Panc1 (cell line): ENCODE measurements around the gene ATP6V1G1.

Source experiments
- POLR2AphosphoS5 ChIP-seq: IDR thresholded peaks from 2 replicates; pipeline ENCODE4 v1.6.1; 2012; ENCODE audit warnings: mild to moderate bottlenecking, low read depth, low read length, moderate library complexity
- TCF7L2 ChIP-seq: IDR thresholded peaks from 2 replicates; pipeline ENCODE4 v1.6.1; 2011; ENCODE audit warnings: mild to moderate bottlenecking, low read depth, low read length, inconsistent platforms
- TF ChIP-seq, protein P1 (sequence below): fragments of 450-650 bp; IDR thresholded peaks from 2 replicates; pipeline ENCODE4 v1.5.1; 2017; ENCODE audit warnings: mild to moderate bottlenecking
- TF ChIP-seq, protein P2 (sequence below), 2 experiments: IDR thresholded peaks; 2 replicates each; pipeline ENCODE4 v1.6.1; 2011 to 2012; ENCODE audit warnings: low read depth in 2 of 2, control low read depth in 1 of 2, low read length in 1 of 2, mild to moderate bottlenecking in 1 of 2, moderate library complexity in 1 of 2; ENCODE audit not compliant: insufficient read depth in 1 of 2

DNA sequence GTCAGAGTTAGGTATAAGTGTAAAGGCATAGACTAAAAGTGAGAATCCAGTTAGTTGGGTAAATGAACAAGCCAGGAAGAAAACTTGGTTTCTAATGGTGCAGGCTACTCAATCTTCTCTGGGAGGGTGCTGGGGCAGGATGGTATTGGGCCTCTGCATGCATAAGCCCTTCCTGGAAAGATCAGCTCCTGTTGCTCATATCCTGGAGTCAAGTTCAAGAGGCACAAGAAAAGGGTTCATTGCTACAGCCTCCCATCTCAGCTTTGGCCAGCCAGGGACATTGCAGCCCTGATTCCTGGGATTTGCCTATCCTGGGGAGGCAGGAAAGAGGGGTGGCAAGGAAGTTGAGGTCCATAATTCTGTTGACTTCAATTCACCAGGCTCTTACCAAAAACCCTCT lies 40.7 kb upstream of the ATP6V1G1 start:
- TF ChIP-seq, protein P1, sequence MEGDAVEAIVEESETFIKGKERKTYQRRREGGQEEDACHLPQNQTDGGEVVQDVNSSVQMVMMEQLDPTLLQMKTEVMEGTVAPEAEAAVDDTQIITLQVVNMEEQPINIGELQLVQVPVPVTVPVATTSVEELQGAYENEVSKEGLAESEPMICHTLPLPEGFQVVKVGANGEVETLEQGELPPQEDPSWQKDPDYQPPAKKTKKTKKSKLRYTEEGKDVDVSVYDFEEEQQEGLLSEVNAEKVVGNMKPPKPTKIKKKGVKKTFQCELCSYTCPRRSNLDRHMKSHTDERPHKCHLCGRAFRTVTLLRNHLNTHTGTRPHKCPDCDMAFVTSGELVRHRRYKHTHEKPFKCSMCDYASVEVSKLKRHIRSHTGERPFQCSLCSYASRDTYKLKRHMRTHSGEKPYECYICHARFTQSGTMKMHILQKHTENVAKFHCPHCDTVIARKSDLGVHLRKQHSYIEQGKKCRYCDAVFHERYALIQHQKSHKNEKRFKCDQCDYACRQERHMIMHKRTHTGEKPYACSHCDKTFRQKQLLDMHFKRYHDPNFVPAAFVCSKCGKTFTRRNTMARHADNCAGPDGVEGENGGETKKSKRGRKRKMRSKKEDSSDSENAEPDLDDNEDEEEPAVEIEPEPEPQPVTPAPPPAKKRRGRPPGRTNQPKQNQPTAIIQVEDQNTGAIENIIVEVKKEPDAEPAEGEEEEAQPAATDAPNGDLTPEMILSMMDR: no peak
- TF ChIP-seq POLR2AphosphoS5 (no peak), TCF7L2 (no peak)
- TF ChIP-seq, protein P2, sequence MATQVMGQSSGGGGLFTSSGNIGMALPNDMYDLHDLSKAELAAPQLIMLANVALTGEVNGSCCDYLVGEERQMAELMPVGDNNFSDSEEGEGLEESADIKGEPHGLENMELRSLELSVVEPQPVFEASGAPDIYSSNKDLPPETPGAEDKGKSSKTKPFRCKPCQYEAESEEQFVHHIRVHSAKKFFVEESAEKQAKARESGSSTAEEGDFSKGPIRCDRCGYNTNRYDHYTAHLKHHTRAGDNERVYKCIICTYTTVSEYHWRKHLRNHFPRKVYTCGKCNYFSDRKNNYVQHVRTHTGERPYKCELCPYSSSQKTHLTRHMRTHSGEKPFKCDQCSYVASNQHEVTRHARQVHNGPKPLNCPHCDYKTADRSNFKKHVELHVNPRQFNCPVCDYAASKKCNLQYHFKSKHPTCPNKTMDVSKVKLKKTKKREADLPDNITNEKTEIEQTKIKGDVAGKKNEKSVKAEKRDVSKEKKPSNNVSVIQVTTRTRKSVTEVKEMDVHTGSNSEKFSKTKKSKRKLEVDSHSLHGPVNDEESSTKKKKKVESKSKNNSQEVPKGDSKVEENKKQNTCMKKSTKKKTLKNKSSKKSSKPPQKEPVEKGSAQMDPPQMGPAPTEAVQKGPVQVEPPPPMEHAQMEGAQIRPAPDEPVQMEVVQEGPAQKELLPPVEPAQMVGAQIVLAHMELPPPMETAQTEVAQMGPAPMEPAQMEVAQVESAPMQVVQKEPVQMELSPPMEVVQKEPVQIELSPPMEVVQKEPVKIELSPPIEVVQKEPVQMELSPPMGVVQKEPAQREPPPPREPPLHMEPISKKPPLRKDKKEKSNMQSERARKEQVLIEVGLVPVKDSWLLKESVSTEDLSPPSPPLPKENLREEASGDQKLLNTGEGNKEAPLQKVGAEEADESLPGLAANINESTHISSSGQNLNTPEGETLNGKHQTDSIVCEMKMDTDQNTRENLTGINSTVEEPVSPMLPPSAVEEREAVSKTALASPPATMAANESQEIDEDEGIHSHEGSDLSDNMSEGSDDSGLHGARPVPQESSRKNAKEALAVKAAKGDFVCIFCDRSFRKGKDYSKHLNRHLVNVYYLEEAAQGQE (IDR thresholded peaks at IDR 0.05; ENCODE audit: insufficient read depth in 1 of 2, low read depth in 2 of 2, low read length in 1 of 2): no peak
